DOHH2 (cell line): ENCODE measurements around the gene SERPINF2.

Source experiments
- H3F3A ChIP-seq: fragments of 200-600 bp; sonication (generic), shearing (Covaris generic); 2 replicates; pipeline ENCODE4 v1.6.0; 2016; ENCODE audit warnings: antibody characterized with exemption, mild to moderate bottlenecking; ENCODE audit not compliant: control insufficient read depth, insufficient read depth
- H3K27ac ChIP-seq: fragments of 200-600 bp; sonication (generic); 2 replicates; pipeline ENCODE4 v1.5.1; 2014; ENCODE audit warnings: low read depth, mild to moderate bottlenecking, low read length, moderate library complexity
- H3K27me3 ChIP-seq: fragments of 200-600 bp; sonication (generic); 2 replicates; pipeline ENCODE4 v1.6.1; 2014; ENCODE audit warnings: mild to moderate bottlenecking, low read length, mixed read lengths; ENCODE audit not compliant: control insufficient read depth
- H3K36me3 ChIP-seq: fragments of 200-600 bp; sonication (generic); 2 replicates; pipeline ENCODE4 v1.6.1; 2014; ENCODE audit warnings: mild to moderate bottlenecking, low read length, moderate library complexity, mixed read lengths; ENCODE audit not compliant: control insufficient read depth
- H3K4me1 ChIP-seq: fragments of 200-600 bp; sonication (generic); 2 replicates; pipeline ENCODE4 v1.6.1; 2014; ENCODE audit warnings: mild to moderate bottlenecking, low read length, mixed read lengths; ENCODE audit not compliant: control insufficient read depth
- H3K4me2 ChIP-seq: fragments of 200-600 bp; sonication (generic); 2 replicates; pipeline ENCODE4 v1.6.0; 2014; ENCODE audit warnings: mild to moderate bottlenecking, low read length, moderate library complexity
- H3K4me3 ChIP-seq: fragments of 200-600 bp; sonication (generic); 2 replicates; pipeline ENCODE4 v1.5.1; 2014; ENCODE audit warnings: mild to moderate bottlenecking, low read length, mixed read lengths
- H3K79me2 ChIP-seq: fragments of 200-600 bp; sonication (generic); 2 replicates; pipeline ENCODE4 v1.6.1; 2014; ENCODE audit warnings: mild to moderate bottlenecking, low read length, mixed read lengths; ENCODE audit not compliant: control insufficient read depth
- H3K9me2 ChIP-seq: fragments of 200-600 bp; sonication (generic); replicated peaks from 2 replicates; pipeline ENCODE4 v1.6.1; 2014; ENCODE audit warnings: mild to moderate bottlenecking, low read length, mixed read lengths; ENCODE audit not compliant: control insufficient read depth
- H3K9me3 ChIP-seq: fragments of 200-600 bp; sonication (generic); 2 replicates; pipeline ENCODE4 v1.6.1; 2014; ENCODE audit warnings: antibody characterized with exemption, low read length, mixed read lengths; ENCODE audit not compliant: control insufficient read depth, insufficient read depth
- H4K20me1 ChIP-seq: fragments of 200-600 bp; sonication (generic); 2 replicates; pipeline ENCODE4 v1.6.0; 2014; ENCODE audit warnings: low read depth, mild to moderate bottlenecking, antibody characterized with exemption, low read length, moderate library complexity; ENCODE audit not compliant: control insufficient read depth, insufficient read depth
- CTCF ChIP-seq: fragments of 200-600 bp; sonication (generic); IDR thresholded peaks from one replicate; pipeline ENCODE4 v1.5.1; 2014; ENCODE audit warnings: antibody characterized with exemption, mild to moderate bottlenecking, low read depth, low read length; ENCODE audit not compliant: poor library complexity, severe bottlenecking
- EZH2phosphoT487 ChIP-seq: fragments of 200-600 bp; sonication (generic); IDR thresholded peaks from 2 replicates; pipeline ENCODE4 v1.6.1; 2017; ENCODE audit warnings: borderline replicate concordance, mild to moderate bottlenecking, antibody characterized with exemption, low read length, moderate library complexity, mixed read lengths

The SERPINF2 gene

GRCh38 chr17:1755252-1755826 lies 12.7 kb downstream of the SERPINF2 start:
- no peaks in the 10 kb centered on the region for H3K36me3 ChIP-seq
- H4K20me1 ChIP-seq = no peaks in the 10 kb centered on the region
- peaks cover 18% of the 10 kb centered on the region for H3K4me1 ChIP-seq
- no peaks in the 10 kb centered on the region for H3K27me3 ChIP-seq
- H3K27ac ChIP-seq = no peak overlapping the region
- TF ChIP-seq EZH2phosphoT487 (no peak), CTCF (no peak)
- no peaks in the 10 kb centered on the region for H3K9me2 ChIP-seq
- no peaks in the 10 kb centered on the region for H3K9me3 ChIP-seq
- no peak overlapping the region for H3K4me2 ChIP-seq
- no peak overlapping the region for H3K4me3 ChIP-seq
- H3F3A ChIP-seq = 0 out of 2 replicates have a peak, but pooled peaks cover 3% of the 10 kb centered on the region
- no peaks in the 10 kb centered on the region for H3K79me2 ChIP-seq

- Histone ChIP-seq H3K36me3 (no peaks in the 10 kb centered on the region), H3K9me3 (no peaks in the 10 kb centered on the region), H3K27ac (no peak overlapping the region), H3K4me3 (no peak overlapping the region), H3K4me2 (no peak overlapping the region), H3K27me3 (no peaks in the 10 kb centered on the region), H4K20me1 (no peaks in the 10 kb centered on the region), H3K9me2 (no peaks in the 10 kb centered on the region), H3F3A (0 out of 2 replicates have a peak, but pooled peaks cover 3% of the 10 kb centered on the region), H3K79me2 (no peaks in the 10 kb centered on the region), H3K4me1 (peaks cover 18% of the 10 kb centered on the region)
- TF ChIP-seq CTCF = no peak
- no peak for TF ChIP-seq EZH2phosphoT487
Measured at GRCh38 chr17:1755827-1756262, 13.2 kb downstream of the SERPINF2 start.

DNA sequence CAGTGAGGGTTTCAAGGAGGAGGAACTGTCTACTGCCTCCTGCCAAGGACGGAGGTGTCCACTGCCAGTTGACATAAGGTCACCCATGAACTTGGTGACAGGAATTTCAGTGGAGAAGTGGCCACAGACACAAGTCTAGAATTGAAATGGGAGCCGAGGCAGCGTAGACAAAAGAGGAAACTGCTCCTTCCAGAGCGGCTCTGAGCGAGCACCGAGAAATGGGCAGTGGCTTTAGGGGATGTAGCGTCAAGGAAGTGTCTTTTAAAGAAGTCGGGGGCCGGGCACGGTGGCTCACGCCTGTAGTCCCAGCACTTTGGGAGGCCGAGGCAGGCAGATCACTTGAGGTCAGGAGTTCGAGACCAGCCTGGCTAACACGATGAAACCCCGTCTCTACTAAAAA lies 16.1 kb downstream of the SERPINF2 start:
- Histone ChIP-seq H3K27ac (no peak overlapping the region), H3F3A (peaks cover 8% of the 10 kb centered on the region), H3K27me3 (no peaks in the 10 kb centered on the region), H3K4me3 (no peak overlapping the region), H3K9me2 (no peaks in the 10 kb centered on the region), H4K20me1 (no peaks in the 10 kb centered on the region), H3K79me2 (no peaks in the 10 kb centered on the region), H3K36me3 (no peaks in the 10 kb centered on the region), H3K4me2 (no peak overlapping the region), H3K4me1 (peaks cover 27% of the 10 kb centered on the region), H3K9me3 (no peaks in the 10 kb centered on the region)
- TF ChIP-seq EZH2phosphoT487 (no peak), CTCF (no peak)
